ENCODE measurements around the gene SHE. TPM values are rescaled to one million over a fixed set of nuclear protein-coding genes. Genes with fewer than 3 reads are reported as not detected.

Gene SHE
- total and polyA plus RNA-seq, 2 experiments from 2014 or later: 0.23 to 0.69 TPM

DNA sequence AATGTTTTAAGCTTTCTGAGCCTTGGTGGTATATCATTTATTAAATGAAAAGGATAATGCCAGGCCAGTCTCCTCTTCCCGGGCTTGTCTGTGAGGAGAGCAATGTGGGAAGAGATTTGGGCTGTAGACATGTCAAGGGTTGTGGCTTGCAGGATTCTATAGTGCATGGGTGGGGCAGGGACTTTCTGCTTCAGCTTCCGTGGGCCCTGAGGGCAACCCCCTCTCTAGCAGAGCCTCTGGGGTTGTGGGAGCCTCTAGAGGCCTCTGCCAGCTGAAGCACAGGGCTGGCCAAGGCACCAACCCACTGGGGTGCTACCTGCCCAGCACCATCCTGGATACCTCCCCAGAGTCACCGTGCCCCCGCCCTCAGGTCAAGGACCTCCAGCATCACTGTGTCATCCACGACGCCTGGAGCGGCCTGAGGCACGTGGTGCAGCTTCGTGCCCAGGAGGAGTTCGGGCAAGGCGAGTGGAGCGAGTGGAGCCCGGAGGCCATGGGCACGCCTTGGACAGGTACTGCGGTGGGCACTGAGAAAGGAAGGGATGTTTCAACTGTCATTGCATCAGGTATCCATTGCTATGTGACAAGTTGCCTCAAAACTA lies 66.5 kb downstream of the SHE start:
- no peak for DNase-seq (ENCODE audit: low spot score)
- no peak overlapping the region for H2AFZ ChIP-seq
- no peaks in the 10 kb centered on the region for H3K27me3 ChIP-seq (ENCODE audit: insufficient read depth)
- peaks cover 17% of the 10 kb centered on the region for H3K4me1 ChIP-seq (ENCODE audit: insufficient read depth)
- Mint-ChIP-seq H3K9me3 (no peaks in the 10 kb centered on the region), H3K4me3 (no peak overlapping the region), H3K27me3 (ENCODE audit: insufficient read depth, low read depth, poor library complexity) (peaks cover 7% of the 10 kb centered on the region), H3K36me3 (ENCODE audit: low read depth) (no peaks in the 10 kb centered on the region), H3K27ac (no peak overlapping the region), H3K4me1 (peaks cover 16% of the 10 kb centered on the region)
- H3F3A ChIP-seq (replicated peaks; ENCODE audit: low read depth): no peaks in the 10 kb centered on the region
- no peak for ATAC-seq
- no peaks in the 10 kb centered on the region for H4K20me1 ChIP-seq (replicated peaks; ENCODE audit: insufficient read depth)
- H3K79me2 ChIP-seq (replicated peaks; ENCODE audit: insufficient read depth): no peaks in the 10 kb centered on the region
- H3K36me3 ChIP-seq (ENCODE audit: insufficient read depth): no peaks in the 10 kb centered on the region
- H3K4me2 ChIP-seq: no peak overlapping the region
- no peak overlapping the region for H3K27ac ChIP-seq (ENCODE audit: low read depth)
- no peak for TF ChIP-seq JUNB (IDR thresholded peaks at IDR 0.05; ENCODE audit: unreplicated experiment)
- no peak for TF ChIP-seq CREB1 (CRISPR knock-in tag; IDR thresholded peaks at IDR 0.05; ENCODE audit: low read depth)
- TF ChIP-seq ZNF331 (CRISPR knock-in tag; IDR thresholded peaks at IDR 0.05; ENCODE audit: low read depth): no peak
- TF ChIP-seq, protein P1, sequence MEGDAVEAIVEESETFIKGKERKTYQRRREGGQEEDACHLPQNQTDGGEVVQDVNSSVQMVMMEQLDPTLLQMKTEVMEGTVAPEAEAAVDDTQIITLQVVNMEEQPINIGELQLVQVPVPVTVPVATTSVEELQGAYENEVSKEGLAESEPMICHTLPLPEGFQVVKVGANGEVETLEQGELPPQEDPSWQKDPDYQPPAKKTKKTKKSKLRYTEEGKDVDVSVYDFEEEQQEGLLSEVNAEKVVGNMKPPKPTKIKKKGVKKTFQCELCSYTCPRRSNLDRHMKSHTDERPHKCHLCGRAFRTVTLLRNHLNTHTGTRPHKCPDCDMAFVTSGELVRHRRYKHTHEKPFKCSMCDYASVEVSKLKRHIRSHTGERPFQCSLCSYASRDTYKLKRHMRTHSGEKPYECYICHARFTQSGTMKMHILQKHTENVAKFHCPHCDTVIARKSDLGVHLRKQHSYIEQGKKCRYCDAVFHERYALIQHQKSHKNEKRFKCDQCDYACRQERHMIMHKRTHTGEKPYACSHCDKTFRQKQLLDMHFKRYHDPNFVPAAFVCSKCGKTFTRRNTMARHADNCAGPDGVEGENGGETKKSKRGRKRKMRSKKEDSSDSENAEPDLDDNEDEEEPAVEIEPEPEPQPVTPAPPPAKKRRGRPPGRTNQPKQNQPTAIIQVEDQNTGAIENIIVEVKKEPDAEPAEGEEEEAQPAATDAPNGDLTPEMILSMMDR (conservative IDR thresholded peaks at IDR 0.05; ENCODE audit: low read depth in 2 of 2): no peak
- H3K4me3 ChIP-seq: no peak overlapping the region
- no peaks in the 10 kb centered on the region for H3K9me2 ChIP-seq (ENCODE audit: insufficient read depth)

DNA sequence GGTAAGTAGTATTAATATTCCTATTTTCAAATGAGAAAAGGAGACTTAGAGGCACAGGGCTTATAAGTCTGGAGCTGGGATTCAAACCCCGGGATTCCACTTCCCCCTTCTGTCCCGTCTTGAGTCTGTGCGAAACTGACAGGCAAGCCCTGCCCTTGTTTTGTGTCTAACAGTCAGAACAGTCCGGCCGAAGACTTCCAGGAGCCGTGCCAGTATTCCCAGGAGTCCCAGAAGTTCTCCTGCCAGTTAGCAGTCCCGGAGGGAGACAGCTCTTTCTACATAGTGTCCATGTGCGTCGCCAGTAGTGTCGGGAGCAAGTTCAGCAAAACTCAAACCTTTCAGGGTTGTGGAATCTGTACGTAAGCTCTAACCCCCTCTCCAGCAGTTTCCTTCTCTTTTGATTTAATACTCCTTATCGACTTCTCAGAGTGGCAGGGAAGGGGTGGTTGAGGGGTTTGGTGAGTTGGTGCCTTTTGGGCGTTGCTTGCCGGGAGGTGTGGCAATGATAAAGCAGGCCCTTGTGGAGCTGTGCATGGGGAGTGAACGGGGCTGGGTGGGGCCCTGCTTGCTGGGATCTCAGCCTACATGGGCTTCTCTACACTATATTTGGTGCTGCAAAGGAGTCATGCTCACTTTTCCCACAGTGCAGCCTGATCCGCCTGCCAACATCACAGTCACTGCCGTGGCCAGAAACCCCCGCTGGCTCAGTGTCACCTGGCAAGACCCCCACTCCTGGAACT lies 67.7 kb downstream of the SHE start:
- H3K27ac ChIP-seq (ENCODE audit: low read depth): no peak overlapping the region
- Mint-ChIP-seq H3K4me1 (peaks cover 26% of the 10 kb centered on the region), H3K9me3 (no peaks in the 10 kb centered on the region), H3K4me3 (no peak overlapping the region), H3K27me3 (ENCODE audit: insufficient read depth, low read depth, poor library complexity) (peaks cover 7% of the 10 kb centered on the region), H3K36me3 (ENCODE audit: low read depth) (no peaks in the 10 kb centered on the region), H3K27ac (no peak overlapping the region)
- no peaks in the 10 kb centered on the region for H3K27me3 ChIP-seq (ENCODE audit: insufficient read depth)
- H3K4me1 ChIP-seq (ENCODE audit: insufficient read depth): peaks cover 24% of the 10 kb centered on the region
- DNase-seq (ENCODE audit: low spot score) (no peak), ATAC-seq (no peak)
- H3K36me3 ChIP-seq (ENCODE audit: insufficient read depth): no peaks in the 10 kb centered on the region
- H2AFZ ChIP-seq: no peak overlapping the region
- no peak overlapping the region for H3K4me3 ChIP-seq
- TF ChIP-seq EZH2 (IDR thresholded peaks at IDR 0.05; ENCODE audit: low read depth, unreplicated experiment) (no peak), JUNB (IDR thresholded peaks at IDR 0.05; ENCODE audit: unreplicated experiment) (no peak), STAT1 (IDR thresholded peaks at IDR 0.05; ENCODE audit: unreplicated experiment) (no peak), EZH2phosphoT487 (IDR thresholded peaks at IDR 0.05; ENCODE audit: unreplicated experiment) (no peak), ZNF331 (CRISPR knock-in tag; IDR thresholded peaks at IDR 0.05; ENCODE audit: low read depth) (no peak), ZNF114 (CRISPR knock-in tag; IDR thresholded peaks at IDR 0.05) (no peak), POLR2AphosphoS5 (IDR thresholded peaks at IDR 0.05; ENCODE audit: low read depth) (no peak)
- TF ChIP-seq, protein P1 (conservative IDR thresholded peaks at IDR 0.05; ENCODE audit: low read depth in 2 of 2): no peak
- H3F3A ChIP-seq (replicated peaks; ENCODE audit: low read depth): no peaks in the 10 kb centered on the region
- no peak overlapping the region for H3K4me2 ChIP-seq
- no peaks in the 10 kb centered on the region for H3K79me2 ChIP-seq (replicated peaks; ENCODE audit: insufficient read depth)
- no peaks in the 10 kb centered on the region for H3K9me2 ChIP-seq (ENCODE audit: insufficient read depth)
- H4K20me1 ChIP-seq (replicated peaks; ENCODE audit: insufficient read depth): no peaks in the 10 kb centered on the region
